Measurements from ENCODE around the gene SPINT2. TPM values are rescaled to one million over a fixed set of nuclear protein-coding genes. Genes with fewer than 3 reads are reported as not detected.

SPINT2 gene
- polyA plus RNA-seq, 1 donor from 2014 or later = 236 TPM

DNA sequence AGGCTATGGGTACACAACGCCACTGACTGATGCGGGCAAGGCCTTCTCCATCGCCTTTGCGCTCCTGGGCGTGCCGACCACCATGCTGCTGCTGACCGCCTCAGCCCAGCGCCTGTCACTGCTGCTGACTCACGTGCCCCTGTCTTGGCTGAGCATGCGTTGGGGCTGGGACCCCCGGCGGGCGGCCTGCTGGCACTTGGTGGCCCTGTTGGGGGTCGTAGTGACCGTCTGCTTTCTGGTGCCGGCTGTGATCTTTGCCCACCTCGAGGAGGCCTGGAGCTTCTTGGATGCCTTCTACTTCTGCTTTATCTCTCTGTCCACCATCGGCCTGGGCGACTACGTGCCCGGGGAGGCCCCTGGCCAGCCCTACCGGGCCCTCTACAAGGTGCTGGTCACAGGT lies 62.2 kb downstream of the SPINT2 start:
- no peak overlapping the region for H2AFZ ChIP-seq (ENCODE audit: low read depth, low read length)
- no peak overlapping the region for H3K4me3 ChIP-seq (ENCODE audit: low read length)
- H3K27me3 ChIP-seq (ENCODE audit: insufficient read depth, low read depth, low read length) = peaks cover 1% of the 10 kb centered on the region
- no peak overlapping the region for H3K27ac ChIP-seq (ENCODE audit: low read length)
- TF ChIP-seq, protein P1, sequence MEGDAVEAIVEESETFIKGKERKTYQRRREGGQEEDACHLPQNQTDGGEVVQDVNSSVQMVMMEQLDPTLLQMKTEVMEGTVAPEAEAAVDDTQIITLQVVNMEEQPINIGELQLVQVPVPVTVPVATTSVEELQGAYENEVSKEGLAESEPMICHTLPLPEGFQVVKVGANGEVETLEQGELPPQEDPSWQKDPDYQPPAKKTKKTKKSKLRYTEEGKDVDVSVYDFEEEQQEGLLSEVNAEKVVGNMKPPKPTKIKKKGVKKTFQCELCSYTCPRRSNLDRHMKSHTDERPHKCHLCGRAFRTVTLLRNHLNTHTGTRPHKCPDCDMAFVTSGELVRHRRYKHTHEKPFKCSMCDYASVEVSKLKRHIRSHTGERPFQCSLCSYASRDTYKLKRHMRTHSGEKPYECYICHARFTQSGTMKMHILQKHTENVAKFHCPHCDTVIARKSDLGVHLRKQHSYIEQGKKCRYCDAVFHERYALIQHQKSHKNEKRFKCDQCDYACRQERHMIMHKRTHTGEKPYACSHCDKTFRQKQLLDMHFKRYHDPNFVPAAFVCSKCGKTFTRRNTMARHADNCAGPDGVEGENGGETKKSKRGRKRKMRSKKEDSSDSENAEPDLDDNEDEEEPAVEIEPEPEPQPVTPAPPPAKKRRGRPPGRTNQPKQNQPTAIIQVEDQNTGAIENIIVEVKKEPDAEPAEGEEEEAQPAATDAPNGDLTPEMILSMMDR (IDR thresholded peaks at IDR 0.05; ENCODE audit: poor library complexity, severe bottlenecking) = no peak
- TF ChIP-seq TAF1 (IDR thresholded peaks at IDR 0.05; ENCODE audit: low read depth) (no peak), RAD21 (conservative IDR thresholded peaks at IDR 0.05) (no peak), EP300 (conservative IDR thresholded peaks at IDR 0.05; ENCODE audit: poor library complexity, severe bottlenecking) (no peak)
- H4K20me1 ChIP-seq (ENCODE audit: insufficient read depth) = no peaks in the 10 kb centered on the region
- H3K9me2 ChIP-seq (ENCODE audit: insufficient read depth, low read length) = no peaks in the 10 kb centered on the region
- no peaks in the 10 kb centered on the region for H3F3A ChIP-seq (ENCODE audit: insufficient read depth, low read length, poor library complexity, severe bottlenecking)
- no peaks in the 10 kb centered on the region for H3K79me2 ChIP-seq (replicated peaks; ENCODE audit: insufficient read depth, low read length)
- H3K36me3 ChIP-seq (ENCODE audit: insufficient read depth, low read length) = no peaks in the 10 kb centered on the region
- H3K9ac ChIP-seq (ENCODE audit: low read length) = no peak overlapping the region
- H3K9me3 ChIP-seq (ENCODE audit: low read length) = no peaks in the 10 kb centered on the region
- no peak overlapping the region for H3K4me2 ChIP-seq (ENCODE audit: low read length)

DNA sequence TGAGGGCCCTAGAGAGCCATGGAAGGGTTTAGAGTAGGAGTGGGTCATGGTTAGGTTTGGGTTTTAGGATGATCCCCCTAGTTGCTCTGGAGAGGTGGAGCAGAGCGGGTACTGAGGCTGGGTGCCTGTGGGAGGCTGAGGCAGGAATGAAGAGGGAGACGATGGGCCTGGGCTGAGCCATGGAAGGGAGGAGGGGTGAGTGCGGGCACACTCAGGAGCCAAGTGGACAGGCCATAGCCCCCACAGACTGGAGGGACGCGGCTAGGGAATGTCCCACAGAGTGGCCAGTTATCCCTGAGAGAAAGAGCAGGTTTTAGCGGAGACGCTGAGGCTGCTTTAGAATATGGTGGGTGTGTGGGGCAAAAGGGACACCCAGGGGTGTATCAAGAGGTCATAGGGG lies 65.3 kb downstream of the SPINT2 start:
- no peak for TF ChIP-seq TAF1 (IDR thresholded peaks at IDR 0.05; ENCODE audit: low read depth)
- TF ChIP-seq EP300 (conservative IDR thresholded peaks at IDR 0.05; ENCODE audit: poor library complexity, severe bottlenecking) = no peak
- no peak for TF ChIP-seq RAD21 (conservative IDR thresholded peaks at IDR 0.05)
- no peak for TF ChIP-seq MXI1 (conservative IDR thresholded peaks at IDR 0.05; ENCODE audit: poor library complexity, severe bottlenecking)
- TF ChIP-seq, protein P1 (IDR thresholded peaks at IDR 0.05; ENCODE audit: poor library complexity, severe bottlenecking) = no peak
- no peak for TF ChIP-seq SMC3 (conservative IDR thresholded peaks at IDR 0.05; ENCODE audit: poor library complexity)
- no peak for TF ChIP-seq EZH2 (IDR thresholded peaks at IDR 0.05; ENCODE audit: borderline replicate concordance, insufficient read depth, low read length, poor library complexity, severe bottlenecking)
- TF ChIP-seq POLR2AphosphoS5 (IDR thresholded peaks at IDR 0.05) = no peak
- TF ChIP-seq, protein P2, sequence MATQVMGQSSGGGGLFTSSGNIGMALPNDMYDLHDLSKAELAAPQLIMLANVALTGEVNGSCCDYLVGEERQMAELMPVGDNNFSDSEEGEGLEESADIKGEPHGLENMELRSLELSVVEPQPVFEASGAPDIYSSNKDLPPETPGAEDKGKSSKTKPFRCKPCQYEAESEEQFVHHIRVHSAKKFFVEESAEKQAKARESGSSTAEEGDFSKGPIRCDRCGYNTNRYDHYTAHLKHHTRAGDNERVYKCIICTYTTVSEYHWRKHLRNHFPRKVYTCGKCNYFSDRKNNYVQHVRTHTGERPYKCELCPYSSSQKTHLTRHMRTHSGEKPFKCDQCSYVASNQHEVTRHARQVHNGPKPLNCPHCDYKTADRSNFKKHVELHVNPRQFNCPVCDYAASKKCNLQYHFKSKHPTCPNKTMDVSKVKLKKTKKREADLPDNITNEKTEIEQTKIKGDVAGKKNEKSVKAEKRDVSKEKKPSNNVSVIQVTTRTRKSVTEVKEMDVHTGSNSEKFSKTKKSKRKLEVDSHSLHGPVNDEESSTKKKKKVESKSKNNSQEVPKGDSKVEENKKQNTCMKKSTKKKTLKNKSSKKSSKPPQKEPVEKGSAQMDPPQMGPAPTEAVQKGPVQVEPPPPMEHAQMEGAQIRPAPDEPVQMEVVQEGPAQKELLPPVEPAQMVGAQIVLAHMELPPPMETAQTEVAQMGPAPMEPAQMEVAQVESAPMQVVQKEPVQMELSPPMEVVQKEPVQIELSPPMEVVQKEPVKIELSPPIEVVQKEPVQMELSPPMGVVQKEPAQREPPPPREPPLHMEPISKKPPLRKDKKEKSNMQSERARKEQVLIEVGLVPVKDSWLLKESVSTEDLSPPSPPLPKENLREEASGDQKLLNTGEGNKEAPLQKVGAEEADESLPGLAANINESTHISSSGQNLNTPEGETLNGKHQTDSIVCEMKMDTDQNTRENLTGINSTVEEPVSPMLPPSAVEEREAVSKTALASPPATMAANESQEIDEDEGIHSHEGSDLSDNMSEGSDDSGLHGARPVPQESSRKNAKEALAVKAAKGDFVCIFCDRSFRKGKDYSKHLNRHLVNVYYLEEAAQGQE (IDR thresholded peaks at IDR 0.05; ENCODE audit: borderline replicate concordance) = no peak
- H3K27me3 ChIP-seq (ENCODE audit: insufficient read depth, low read depth, low read length) = no peaks in the 10 kb centered on the region
- H3K9ac ChIP-seq (ENCODE audit: low read length) = no peak overlapping the region
- no peaks in the 10 kb centered on the region for H3K79me2 ChIP-seq (replicated peaks; ENCODE audit: insufficient read depth, low read length)
- no peak overlapping the region for H2AFZ ChIP-seq (ENCODE audit: low read depth, low read length)
- no peaks in the 10 kb centered on the region for H3F3A ChIP-seq (ENCODE audit: insufficient read depth, low read length, poor library complexity, severe bottlenecking)
- H3K9me3 ChIP-seq (ENCODE audit: low read length) = no peaks in the 10 kb centered on the region
- no peaks in the 10 kb centered on the region for H4K20me1 ChIP-seq (ENCODE audit: insufficient read depth)
- H3K4me2 ChIP-seq (ENCODE audit: low read length) = no peak overlapping the region
- H3K9me2 ChIP-seq (ENCODE audit: insufficient read depth, low read length) = no peaks in the 10 kb centered on the region
- H3K4me3 ChIP-seq (ENCODE audit: low read length) = no peak overlapping the region
- H3K36me3 ChIP-seq (ENCODE audit: insufficient read depth, low read length) = no peaks in the 10 kb centered on the region
- no peak overlapping the region for H3K27ac ChIP-seq (ENCODE audit: low read length)
